Hypothalamus (tissue), 51 donors: ENCODE results near the gene GALNT9.
"Not testable (repeated sequence)": the region's sequence is repeated elsewhere in the genome, so short reads cannot be mapped to it uniquely, and the experiment has no call there.

Source experiments
- DNase-seq, 51 donors: peaks; one replicate each; lab custom pipeline; 2025; lab: John Stamatoyannopoulos, UW

GALNT9 gene

GRCh38 chr12:132300789-132301722, 28.3 kb downstream of the GALNT9 start:
- no peak for DNase-seq

- DNase-seq: no peak
Observed at GRCh38 chr12:132296063-132296462, 33.3 kb downstream of the GALNT9 start.

GRCh38 chr12:132295561-132295960, 33.8 kb downstream of the GALNT9 start:
- DNase-seq: not testable (repeated sequence)

DNA sequence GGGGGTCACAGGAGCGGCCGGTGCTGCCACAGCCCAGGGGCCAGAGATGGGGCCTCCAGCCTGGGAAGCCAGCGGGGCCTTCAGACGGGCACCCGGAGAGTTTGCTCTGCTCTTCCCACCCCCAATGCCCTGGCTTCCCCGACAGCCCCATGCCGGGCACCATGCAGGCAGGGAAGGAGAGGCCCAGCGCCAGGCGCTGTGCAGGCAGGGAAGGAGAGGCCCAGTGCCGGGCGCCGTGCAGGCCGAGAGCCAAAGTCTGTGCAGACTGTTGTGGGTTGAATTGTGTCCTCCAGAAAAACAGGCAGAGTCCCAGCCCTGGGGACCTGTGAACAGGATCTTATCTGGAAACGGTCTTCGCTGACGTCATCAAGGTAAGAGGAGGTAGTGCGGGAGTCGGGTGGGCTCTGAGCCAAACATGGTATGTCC, 34.3 kb downstream of the GALNT9 start:
- DNase-seq: no peak

GRCh38 chr12:132294121-132295034, 35.0 kb downstream of the GALNT9 start:
- DNase-seq: no peak

DNA sequence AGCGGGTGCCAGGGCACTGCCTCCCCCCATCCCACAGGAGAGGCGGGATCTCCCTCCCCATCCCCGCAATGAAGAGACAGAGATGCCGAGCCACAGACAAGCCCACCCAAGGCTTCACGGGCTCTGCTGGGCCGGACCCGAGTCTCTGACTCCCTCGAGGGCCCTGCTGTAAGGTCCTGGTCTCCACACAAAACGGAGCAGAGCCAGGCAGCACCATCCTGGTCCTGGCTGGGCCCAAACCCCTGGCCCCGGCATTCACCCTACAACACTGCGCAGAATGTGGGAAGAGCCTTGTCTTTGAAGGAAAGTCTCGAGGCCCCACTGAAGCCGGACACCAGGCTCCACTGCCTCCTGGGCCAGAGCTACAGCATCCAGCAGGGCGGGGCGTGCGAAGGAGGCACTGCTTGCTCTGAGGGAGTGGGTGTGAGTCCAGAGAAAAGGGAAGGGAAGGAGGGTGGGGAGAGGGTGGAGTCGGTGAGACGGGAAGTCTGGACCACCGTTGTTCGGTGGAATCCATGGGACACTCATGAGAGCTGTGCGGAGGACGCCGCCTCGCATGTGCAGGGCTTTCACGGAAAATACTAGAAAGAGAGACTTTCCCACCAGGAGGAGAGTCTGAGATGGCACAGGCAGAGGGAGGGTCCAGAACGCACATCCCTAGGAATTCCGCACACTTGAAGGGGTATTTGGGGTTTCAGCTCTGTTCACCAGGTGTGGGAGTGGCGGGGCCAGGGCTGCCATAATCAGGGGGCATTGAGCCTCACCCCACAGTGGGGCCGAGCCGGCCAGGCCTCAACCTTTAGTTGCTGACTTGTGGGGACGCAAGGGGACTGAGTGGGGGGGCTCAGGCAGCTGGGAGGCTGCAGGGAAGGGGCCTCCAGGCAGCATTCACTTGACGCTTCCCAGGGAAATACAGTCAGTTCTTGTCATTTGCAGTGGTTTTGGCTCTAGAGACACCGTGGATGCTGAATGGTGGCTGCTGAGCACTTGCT, 36.8 kb downstream of the GALNT9 start:
- no peak for DNase-seq

DNA sequence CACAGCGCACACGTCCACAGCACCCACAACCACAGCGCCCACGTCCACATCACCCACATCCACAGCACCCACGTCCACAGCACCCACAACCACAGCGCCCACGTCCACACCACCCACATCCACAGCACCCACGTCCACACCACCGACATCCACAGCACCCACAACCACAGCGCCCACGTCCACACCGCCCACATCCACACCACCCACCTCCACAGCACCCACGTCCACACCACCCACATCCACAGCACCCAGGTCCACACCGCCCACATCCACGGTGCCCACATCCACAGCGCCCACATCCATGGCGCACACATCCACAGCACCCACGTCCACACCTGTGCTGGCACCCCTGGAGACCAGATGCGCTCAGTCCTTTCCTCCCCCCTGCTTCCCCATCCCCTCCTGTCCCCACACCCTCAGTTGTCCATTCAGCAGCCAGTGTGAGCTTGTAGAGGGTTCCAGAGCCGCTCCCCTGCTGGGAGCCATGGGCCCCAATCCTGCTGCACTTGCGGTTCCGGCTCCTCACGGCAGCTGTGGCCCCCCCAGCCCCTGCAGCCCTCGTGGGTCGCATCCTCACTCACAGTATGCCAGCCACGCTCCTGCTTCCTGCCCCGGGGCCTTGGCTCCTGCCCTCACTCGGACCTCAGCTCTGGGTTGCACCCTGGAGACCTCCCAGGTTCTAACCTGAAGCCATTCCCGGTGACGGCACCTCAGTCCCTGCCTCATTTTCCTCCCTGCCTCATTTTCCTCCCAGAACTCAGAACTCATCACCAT, 37.8 kb downstream of the GALNT9 start:
- DNase-seq: no peak

DNA sequence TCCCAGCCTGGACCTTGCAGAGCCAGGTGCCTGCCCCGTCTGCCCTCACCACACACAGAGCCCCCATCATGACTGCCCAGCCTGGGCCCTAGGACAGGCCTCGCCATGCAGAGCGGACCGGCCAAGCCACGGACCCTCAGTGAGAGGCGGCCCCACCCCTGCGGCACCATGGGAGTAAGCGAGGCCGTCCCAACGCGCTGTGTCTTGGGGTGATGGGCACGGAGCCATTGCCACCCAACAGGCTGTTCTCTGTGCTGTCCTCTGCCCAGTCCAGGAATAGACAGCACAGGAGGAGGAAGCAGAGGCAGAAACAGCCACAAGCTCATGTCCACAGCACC, 39.2 kb downstream of the GALNT9 start:
- no peak for DNase-seq

GRCh38 chr12:132289356-132290202, 39.8 kb downstream of the GALNT9 start:
- DNase-seq: no peak

DNA sequence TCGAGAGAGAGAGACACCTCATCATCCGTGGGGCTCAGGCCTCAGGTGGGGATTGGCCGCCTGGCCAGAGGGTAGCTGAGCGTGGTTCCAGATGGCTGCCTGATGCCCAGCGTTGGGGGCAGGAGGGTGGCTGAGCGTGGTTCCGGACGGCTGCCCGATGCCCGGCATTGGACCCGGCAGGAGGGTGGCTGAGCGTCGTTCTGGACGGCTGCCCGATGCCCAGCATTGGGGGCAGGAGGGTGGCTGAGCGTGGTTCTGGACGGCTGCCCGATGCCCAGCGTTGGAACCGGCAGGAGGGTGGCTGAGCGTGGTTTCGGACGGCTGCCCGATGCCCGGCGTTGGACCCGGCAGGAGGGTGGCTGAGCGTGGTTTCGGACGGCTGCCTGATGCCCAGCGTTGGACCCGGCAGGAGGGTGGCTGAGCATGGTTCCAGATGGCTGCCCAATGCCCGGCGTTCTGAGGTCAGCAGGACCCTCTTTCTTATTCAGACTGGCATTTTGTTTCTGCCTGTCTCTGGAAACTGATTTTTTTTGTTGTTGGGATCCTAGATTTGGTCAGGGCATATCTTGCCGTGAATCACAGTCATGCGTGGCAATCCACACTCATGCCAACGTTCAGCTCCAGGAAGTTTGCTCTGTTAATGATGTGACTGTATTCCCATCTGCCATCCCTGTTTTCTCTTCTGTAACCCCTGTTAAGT, 40.7 kb downstream of the GALNT9 start:
- DNase-seq: peak in 1 of 51 donors; percentile 23

GRCh38 chr12:132287391-132288238, 41.8 kb downstream of the GALNT9 start:
- no peak for DNase-seq

DNA sequence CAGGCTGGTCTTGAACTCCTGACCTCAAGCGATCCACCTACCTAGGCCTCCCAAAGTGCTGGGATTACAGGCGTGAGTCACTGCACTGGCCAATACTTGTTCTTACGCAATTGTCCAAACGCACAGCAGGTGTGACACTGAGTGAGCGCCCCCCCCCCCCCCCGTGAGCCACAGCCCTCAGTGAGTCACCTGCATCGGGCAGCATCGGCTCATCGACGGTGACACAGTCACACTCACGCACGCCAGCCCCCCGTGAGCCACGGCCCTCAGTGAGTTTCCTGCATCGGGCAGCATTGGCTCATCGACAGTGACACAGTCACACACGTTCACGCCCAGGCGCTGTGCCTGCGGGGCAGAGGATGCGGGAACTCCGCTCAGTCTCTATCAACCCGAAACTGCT, 42.5 kb downstream of the GALNT9 start:
- peak in 1 of 51 donors; percentile 54 for DNase-seq

GRCh38 chr12:132285991-132286681, 43.3 kb downstream of the GALNT9 start:
- peak in 23 of 51 donors; percentile 8 to 67 (median 27) for DNase-seq

GRCh38 chr12:132284827-132285741, 44.3 kb downstream of the GALNT9 start:
- DNase-seq: no peak
